ENCODE results near the gene ALDH1B1.
"Not testable (repeated sequence)": the region's sequence is repeated elsewhere in the genome, so short reads cannot be mapped to it uniquely, and the experiment has no call there.

Gene ALDH1B1

DNA sequence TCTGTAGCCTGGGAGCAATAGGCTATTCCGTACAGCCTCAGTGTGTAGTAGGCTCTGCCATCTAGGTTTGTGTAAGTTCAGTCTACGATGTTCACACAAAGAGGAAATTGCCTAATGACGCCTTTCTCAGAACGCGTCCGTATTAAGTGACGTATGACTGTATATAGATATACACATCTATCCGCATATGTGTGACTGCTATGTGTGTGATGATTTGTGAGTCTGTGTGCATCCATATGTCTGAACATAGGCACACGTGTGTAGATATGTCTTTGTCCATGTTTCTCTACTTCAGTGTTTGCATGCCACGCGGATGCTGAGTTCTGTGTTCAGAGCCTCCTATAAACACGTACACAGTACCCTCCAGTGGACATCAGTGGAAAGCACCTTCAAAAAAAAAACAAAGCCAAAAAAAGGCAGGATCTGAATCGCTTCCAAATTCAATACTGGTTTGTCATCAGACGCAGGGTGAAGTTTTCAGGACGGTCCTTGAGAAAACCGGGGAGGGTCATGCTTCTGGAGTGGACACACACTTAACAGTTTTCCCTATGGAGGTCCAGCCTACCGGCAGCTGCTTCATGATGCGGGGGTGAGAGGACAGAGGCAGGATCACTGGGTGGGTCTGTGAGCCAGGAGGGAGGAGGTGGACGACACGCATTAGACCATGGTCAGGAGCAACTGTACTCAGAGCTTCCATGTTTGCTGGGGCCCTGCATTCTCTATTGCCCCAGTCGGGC lies 29.5 kb upstream of the ALDH1B1 start:
- peak; percentile 15 for DNase-seq

GRCh38 chr9:38363589-38363925 lies 28.9 kb upstream of the ALDH1B1 start:
- DNase-seq, result no peak

- no peak for DNase-seq
Measured at GRCh38 chr9:38367898-38368297, 24.6 kb upstream of the ALDH1B1 start.

- DNase-seq, result no peak
Measured at GRCh38 chr9:38368731-38369130, 23.8 kb upstream of the ALDH1B1 start.

DNA sequence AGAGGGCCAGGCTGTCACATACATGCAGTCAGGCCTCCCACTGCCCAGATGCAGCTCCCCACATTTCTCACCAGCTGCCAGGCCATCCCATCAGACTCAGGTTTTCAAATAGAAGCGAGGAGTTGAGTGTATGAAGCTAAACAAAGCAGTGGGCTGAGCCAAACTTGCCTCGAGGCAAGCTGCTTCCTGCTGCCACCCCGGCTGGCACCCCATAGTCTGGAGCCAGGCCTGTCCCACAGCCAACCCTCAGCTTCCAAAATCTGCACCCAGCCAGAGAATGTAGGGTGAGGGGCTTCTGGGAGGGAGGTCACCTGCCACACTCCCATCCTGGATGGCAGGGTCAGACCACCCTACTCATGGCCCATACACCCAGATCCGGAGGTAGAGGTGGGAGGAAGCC lies 22.3 kb upstream of the ALDH1B1 start:
- no peak for DNase-seq

GRCh38 chr9:38371495-38371894 lies 21.0 kb upstream of the ALDH1B1 start:
- DNase-seq, result no peak

DNA sequence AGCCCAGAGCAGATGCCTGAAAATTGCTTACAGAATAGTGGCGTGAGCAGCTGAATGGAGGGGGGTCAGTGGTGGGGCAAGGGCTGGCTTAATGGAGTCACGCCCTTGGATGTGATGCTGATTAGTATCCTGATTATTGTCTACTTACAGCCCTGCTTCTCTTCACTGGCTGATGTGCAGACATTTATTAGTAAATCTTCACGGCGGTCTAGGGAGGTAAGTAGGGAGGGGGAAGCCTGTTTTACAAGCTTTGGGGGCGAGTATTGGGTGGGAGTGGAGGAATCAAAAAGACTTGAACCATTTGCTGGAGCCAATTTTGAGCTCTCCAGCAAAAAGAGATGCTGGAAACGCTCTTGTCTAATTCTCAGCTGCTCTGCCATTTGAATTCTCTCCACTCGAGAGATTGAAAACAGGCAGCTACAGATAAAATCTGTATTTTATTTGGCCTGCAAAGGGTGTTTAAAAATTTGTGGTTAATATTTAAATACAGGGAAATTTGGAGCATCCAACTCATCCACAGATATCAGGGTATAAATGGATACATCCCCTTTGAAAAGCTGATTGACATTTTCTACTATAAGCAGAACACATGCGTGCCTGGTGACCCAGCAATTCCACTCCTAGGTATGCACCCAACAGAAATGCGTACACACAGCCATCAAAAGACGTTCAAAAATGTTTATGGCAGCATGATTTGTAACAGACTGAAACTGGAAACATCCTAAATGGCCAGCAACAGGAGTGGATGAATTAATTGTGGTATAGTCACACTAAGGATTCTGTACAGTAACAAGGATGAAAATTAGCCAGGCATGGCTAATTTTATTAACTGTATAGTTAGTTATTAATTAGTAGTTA lies 19.5 kb upstream of the ALDH1B1 start:
- no peak for DNase-seq

DNA sequence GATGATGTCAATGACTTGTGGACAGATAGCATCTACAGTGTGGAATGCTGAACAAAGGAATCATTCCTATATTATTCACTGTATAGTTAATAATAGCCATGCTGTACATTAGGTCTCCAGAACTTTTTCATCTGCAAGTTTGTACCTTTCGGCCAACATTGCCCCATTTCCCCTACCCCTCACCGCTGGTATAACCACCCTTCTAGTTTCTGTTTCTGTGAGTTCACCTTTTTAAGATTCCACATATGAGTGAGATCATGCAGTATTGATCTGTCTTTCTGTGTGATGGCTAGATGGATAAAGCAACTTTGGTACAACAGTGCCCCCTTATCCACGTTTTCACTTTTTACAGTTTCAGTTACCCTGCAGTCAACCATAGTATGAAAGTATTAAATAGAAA lies 18.8 kb upstream of the ALDH1B1 start:
- no peak for DNase-seq

DNA sequence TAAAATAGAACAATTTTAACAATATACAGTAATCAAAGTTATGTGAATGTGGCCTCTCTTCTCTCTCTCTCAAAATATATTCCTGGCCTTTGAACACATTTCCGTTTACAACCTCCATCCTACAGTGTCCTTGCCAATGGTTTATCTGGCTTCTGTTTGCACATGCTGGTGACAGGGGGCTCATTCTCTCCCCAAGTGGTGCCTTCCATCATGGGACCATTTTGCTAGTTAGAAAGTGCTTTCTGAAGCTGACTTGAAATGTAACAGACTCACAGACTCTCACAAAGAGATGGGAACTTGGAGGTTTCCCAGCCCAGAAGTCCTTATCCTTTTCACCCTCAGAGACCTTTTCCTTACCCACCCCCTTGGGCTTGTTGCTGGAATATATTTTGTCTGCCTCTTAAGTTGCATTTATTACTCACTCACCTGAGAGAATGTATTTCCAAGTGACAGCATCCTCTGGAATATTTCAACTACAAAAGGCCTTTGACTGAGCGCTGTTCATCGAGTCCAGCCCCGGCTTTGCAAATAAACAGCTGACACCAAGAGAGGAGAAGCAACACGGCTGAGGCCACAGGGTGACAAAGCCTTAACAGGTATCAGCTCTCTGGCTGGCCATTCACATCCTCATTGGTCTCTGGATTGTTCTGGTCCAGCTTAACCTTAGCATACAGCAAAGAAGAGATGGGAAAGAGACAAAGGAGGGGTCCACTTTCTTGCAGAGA lies 17.5 kb upstream of the ALDH1B1 start:
- DNase-seq, result no peak

- DNase-seq, result no peak
Measured at GRCh38 chr9:38375572-38375963, 16.9 kb upstream of the ALDH1B1 start.

DNA sequence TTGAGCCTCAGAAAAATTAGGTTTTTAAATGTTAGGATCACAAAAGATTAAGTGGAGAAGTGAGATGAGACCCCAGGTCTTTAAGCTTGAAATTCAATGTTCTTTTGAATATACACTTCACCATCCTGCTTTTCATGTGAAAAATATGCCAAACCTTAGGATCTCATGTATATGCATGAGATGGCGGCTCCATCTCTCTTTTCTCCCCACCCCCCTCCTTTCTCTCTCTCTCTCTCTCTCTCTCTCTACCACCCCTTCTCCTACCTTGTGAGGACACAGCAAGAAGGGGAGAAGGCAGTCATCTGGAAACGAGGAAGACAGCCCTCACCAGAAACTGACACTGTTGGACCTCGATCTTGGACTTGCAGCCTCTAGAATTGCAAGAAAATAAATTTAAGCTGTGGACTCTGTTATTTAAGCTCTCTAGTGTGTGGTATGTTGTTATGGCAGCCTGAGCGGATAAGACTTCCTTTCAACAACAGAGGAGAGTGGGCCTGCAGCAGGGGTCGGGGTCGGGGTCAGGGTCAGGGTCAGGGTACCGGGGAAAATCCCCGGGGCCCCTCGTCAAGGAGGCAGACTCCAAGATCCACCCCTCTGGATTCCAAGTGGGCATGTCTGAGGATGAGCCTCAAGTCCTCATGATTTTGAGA lies 16.4 kb upstream of the ALDH1B1 start:
- DNase-seq, result no peak

GRCh38 chr9:38377336-38378083 lies 15.0 kb upstream of the ALDH1B1 start:
- DNase-seq, result not testable (repeated sequence)

DNA sequence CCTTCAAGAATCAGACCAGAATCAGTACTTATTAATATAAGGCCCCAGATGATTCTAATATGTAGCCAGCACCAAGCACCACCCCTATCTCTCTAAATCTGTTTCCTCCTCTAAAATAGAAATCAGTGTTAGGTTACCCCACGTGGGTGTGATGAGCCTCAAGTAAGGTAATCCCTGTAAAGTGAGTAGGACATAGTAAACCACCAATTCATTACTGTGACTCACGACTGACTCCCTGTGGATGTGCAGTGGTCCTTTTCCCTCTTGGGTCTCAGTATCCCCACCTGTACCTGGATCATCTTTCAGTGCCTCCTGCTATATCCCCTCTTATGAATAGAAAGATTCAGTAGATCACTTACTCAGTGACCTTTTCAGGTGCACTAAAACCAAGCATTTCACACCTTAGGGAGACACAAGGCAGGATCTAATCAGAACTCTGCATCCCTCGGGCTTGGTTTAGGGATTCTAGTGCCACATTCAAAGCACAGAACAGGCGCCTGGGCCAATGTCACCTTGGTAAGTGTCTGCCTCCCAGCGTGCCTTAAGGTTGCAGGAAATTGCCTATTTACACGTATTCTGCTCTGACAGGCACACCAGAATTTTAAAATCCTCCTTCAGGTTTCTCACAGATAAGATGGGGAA lies 12.2 kb upstream of the ALDH1B1 start:
- DNase-seq, result no peak

GRCh38 chr9:38380872-38381534 lies 11.5 kb upstream of the ALDH1B1 start:
- DNase-seq, result no peak

DNA sequence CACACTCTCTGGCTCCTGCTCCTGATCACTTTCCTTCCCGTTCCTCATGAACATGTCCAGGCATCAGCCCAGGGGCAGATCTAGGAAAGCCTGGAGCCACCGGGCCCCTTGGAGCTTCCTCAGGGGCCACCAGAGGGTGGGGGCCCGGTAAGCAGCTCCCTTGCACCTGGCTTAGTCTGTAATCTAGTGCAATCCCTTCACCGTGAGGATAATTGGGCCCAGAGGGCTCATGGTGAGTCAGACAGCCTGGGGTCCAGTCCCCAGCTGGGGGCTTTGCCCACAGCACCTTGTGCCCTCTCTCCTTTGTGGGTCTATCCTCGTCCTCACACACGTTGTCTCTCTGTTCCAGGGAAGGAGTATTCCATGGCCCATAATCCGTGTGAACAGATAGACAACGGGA lies 10.4 kb upstream of the ALDH1B1 start:
- DNase-seq, result no peak

DNA sequence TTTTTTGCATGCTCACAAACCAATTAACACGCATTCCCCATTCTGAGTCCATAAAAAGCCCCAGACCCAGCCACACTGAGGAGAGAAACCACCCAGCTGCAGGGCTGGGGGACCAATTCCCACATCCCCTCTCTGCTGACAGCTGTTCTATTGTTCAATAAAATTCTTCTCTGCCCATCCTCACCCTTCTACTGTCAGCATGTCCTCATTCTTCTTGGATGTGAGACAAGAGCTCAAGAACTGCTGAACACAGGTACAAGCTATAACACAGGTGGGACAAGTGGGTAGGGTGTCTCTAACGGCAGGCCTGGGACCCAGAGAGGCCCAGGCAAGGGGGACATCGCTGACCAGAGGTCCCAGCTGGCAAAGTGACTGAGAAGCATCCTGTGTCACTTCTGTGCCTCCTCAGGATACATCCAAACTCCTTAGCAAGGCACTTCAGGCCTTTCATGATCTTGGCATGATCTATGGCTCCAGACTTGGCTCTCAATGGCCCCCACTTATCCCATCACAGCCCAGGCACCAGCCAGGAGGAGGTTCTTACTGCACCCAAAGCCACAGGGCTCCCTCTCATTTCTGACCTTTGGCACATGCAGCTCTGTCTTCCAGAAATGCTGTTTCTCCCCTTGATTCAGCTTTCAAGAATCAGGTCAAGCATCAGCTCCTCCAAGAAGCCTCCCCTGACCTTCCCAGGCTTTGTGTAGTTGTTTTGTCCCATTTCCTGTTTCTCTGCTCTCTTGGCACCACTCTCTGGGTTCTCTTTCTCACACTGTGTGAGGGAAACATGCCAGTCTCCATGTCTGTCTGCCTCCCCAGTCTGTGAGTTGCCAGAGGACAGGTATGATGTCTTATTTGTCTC lies 7.3 kb upstream of the ALDH1B1 start:
- DNase-seq, result no peak

DNA sequence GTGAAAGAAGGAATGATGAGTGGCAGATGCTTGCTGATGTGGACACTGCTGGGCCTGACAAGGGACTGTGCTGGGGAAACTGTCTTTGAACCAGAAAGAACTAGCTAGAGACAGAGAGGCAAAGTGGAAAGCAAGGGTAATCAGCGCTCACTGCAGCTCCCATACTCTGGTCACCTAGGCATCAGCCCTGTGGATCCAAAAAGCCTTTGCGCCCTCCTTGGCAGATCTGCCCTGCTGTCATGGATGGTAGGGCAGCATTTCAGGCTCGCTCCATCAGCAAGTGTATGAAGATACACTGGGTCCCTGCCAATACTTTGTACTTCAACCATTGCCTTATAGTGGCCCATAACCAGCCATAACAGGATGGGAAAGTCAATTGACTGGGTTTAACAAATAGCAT lies 6.6 kb upstream of the ALDH1B1 start:
- no peak for DNase-seq

DNA sequence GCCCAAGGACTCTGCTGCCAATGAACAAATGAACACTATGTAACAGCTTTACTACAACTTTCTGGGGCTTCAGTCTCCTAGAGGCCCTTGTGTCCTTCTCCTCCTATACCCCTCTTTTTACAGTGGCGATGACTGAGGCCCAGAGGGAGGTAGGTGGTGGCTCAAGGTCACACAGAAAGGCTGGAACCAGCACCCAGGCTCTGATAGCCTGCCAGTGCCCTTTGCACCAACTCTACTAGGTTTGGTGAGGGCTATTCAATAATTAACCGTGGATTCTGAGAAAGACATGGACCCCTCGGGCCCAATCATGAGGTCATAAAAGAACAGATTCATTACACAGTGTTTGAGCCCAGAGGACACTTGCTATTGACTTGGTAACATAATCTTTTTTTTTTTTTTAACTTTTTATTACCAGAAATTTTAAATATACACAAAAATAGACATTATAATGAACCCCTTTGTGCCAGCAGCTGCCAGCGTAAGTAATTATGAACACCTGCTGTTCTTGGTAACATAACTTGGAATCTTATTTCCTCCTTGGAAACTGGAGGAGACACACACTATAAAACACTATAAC lies 6.1 kb upstream of the ALDH1B1 start:
- DNase-seq, result no peak

GRCh38 chr9:38387066-38387465 lies 5.4 kb upstream of the ALDH1B1 start:
- DNase-seq, result no peak

DNA sequence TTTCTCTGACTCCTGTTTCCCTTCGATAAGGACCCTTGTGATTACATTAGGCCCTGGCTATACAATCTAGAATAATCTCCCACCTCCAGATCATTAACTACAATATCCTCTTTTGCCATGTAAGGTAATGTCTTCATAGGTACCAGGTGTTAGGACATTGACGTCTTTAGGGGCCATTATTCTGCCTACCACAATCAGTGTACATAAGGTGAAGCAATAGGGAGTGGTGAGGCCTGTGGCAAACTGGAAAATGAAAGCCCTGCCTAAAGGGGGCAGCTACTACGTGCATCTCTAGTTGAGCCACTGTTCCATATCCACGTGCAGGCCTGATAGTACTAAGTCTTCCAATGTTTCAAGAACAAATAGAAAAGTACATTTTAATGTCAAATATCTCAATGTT lies 4.8 kb upstream of the ALDH1B1 start:
- no peak for DNase-seq

Data from central memory CD4-positive, alpha-beta T cell (primary cell).